Heart left ventricle (tissue), 13 donors: ENCODE results near the gene MAFF.

ENCODE experiments used
- POLR2A ChIP-seq, 2 donors: fragments of 450-650 bp; IDR thresholded peaks; one replicate each; pipeline ENCODE4 v1.6.1; 2017; ENCODE audit warnings: antibody characterized with exemption in 2 of 2, mild to moderate bottlenecking in 2 of 2, moderate library complexity in 2 of 2
- TF ChIP-seq, protein P1 (sequence below), 12 donors: fragments of 200-600 bp; sonication (generic) in 4 of 12; IDR thresholded peaks; one replicate each; pipeline versions ENCODE4 v1.5.0 to v1.8.0; 2018 to 2022; ENCODE audit warnings: antibody characterized with exemption in 12 of 12, mild to moderate bottlenecking in 5 of 12
- donor health status: ischemic (EF 13 %, LVEDD 7.1; RV severe dilation, severe dysfunction).
- donor health status: DM: no; HTN: yes; CAD: no.
- donor health status: DM: no; HTN: no; CAD: no.
- donor health status: ischemic (EF 25% LVEDD 6.9; RV normal size, moderate dysfunction).
- donor health status: ischemic (EF 25% LVEDD 5.7; RV mildly dilated, moderate dysfunction).
- donor health status: ischemic (EF 35%, LVEDD 5.7; RV mildly dilated, moderate dysfunction).
- donor health status: nonischemic (EF 11% LVEDD 7.7; RV severe dilation, severe dysfunction).
- donor health status: DM: yes; HTN: yes; CAD: no.
- donor health status: PGD.
- donor health status: ischemic (EF 29% LVEDD 5.4; RV normal size, mild dysfunction).
- donor health status: nonischemic (EF 23%, LVEDD 6.1; RV moderate dilation, normal function).

DNA sequence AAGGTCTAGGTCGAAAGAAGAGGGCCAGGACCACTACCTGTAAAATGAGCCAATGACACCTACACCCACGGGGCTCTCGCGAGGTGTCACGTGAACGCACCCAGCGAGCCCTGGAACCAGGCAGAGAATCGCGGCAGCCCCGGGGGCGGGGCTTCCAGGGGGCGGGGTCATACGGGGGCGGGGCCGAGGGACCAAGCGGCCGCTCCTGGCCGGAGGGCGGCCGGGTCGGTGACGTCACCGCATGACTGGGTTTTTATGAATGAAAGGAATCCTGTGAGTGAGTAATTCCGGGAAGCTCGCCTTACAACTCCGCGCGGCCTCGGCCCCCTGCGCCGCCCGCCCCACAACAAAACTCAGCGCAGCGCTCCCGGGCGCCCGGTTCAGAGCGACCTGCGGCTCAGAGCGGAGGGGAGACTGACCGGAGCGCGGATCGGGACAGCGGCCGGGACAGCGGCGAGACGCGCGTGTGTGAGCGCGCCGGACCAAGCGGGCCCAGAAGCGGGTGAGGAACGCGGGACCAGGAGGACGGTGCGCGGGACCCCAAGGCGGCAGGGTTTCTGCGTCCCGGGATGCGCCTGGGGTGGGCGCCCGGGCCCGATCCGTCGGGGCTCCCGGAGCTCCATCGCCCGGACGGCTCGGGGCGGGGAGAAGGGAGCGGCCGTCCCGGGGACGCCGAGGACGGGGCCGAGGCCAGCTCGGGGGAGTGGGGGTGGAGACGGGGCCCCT lies at the start of gene MAFF:
- TF ChIP-seq, protein P1, sequence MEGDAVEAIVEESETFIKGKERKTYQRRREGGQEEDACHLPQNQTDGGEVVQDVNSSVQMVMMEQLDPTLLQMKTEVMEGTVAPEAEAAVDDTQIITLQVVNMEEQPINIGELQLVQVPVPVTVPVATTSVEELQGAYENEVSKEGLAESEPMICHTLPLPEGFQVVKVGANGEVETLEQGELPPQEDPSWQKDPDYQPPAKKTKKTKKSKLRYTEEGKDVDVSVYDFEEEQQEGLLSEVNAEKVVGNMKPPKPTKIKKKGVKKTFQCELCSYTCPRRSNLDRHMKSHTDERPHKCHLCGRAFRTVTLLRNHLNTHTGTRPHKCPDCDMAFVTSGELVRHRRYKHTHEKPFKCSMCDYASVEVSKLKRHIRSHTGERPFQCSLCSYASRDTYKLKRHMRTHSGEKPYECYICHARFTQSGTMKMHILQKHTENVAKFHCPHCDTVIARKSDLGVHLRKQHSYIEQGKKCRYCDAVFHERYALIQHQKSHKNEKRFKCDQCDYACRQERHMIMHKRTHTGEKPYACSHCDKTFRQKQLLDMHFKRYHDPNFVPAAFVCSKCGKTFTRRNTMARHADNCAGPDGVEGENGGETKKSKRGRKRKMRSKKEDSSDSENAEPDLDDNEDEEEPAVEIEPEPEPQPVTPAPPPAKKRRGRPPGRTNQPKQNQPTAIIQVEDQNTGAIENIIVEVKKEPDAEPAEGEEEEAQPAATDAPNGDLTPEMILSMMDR (IDR thresholded peaks at IDR 0.05) = no peak
- peak; percentile 88 to 94 for TF ChIP-seq POLR2A (IDR thresholded peaks at IDR 0.05)
